ENCODE measurements around the gene EXD1. TPM values are rescaled to one million over a fixed set of nuclear protein-coding genes. Genes with fewer than 3 reads are reported as not detected.

The EXD1 gene
- polyA plus RNA-seq, 1 donor from 2014 or later, result not detected

GRCh38 chr15:41169086-41169485 is 61.5 kb downstream of the EXD1 start:
- Histone ChIP-seq H3K9me3 (ENCODE audit: low read length) (no peaks in the 10 kb centered on the region), H3K27ac (ENCODE audit: low read length) (no peak overlapping the region), H3K4me3 (ENCODE audit: low read length) (no peak overlapping the region), H3K4me2 (ENCODE audit: low read length) (no peak overlapping the region), H3K9ac (ENCODE audit: low read length) (no peak overlapping the region), H2AFZ (ENCODE audit: low read depth, low read length) (no peak overlapping the region), H3K9me2 (ENCODE audit: insufficient read depth, low read length) (no peaks in the 10 kb centered on the region), H3K36me3 (ENCODE audit: insufficient read depth, low read length) (no peaks in the 10 kb centered on the region), H4K20me1 (ENCODE audit: insufficient read depth) (no peaks in the 10 kb centered on the region), H3K79me2 (replicated peaks; ENCODE audit: insufficient read depth, low read length) (no peaks in the 10 kb centered on the region), H3K27me3 (ENCODE audit: insufficient read depth, low read depth, low read length) (no peaks in the 10 kb centered on the region), H3F3A (ENCODE audit: insufficient read depth, low read length, poor library complexity, severe bottlenecking) (no peaks in the 10 kb centered on the region)
- TF ChIP-seq EP300 (conservative IDR thresholded peaks at IDR 0.05; ENCODE audit: poor library complexity, severe bottlenecking) (no peak), RAD21 (conservative IDR thresholded peaks at IDR 0.05) (no peak), POLR2AphosphoS5 (IDR thresholded peaks at IDR 0.05) (no peak)
- TF ChIP-seq, protein P1, sequence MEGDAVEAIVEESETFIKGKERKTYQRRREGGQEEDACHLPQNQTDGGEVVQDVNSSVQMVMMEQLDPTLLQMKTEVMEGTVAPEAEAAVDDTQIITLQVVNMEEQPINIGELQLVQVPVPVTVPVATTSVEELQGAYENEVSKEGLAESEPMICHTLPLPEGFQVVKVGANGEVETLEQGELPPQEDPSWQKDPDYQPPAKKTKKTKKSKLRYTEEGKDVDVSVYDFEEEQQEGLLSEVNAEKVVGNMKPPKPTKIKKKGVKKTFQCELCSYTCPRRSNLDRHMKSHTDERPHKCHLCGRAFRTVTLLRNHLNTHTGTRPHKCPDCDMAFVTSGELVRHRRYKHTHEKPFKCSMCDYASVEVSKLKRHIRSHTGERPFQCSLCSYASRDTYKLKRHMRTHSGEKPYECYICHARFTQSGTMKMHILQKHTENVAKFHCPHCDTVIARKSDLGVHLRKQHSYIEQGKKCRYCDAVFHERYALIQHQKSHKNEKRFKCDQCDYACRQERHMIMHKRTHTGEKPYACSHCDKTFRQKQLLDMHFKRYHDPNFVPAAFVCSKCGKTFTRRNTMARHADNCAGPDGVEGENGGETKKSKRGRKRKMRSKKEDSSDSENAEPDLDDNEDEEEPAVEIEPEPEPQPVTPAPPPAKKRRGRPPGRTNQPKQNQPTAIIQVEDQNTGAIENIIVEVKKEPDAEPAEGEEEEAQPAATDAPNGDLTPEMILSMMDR (IDR thresholded peaks at IDR 0.05; ENCODE audit: poor library complexity, severe bottlenecking), result no peak

DNA sequence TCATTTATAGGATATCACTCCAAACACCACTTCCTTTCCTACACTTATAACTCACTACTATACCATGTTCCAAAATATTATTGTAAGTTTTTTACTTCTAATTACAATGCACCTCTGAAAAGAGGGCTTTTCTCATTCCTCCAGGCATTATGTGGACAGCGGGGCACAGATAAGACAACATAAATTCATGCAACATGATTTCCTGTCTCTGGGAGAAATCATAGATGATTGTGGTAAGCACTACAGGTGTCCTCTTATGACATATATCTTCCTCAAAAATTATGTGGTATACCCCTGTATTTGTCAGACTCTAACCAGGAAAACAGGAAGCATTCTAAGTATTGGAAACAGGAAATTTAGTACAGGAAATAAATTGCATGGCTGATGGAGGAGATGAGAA is 68.8 kb downstream of the EXD1 start:
- Histone ChIP-seq H4K20me1 (ENCODE audit: insufficient read depth) (no peaks in the 10 kb centered on the region), H3K4me3 (ENCODE audit: low read length) (no peak overlapping the region), H3K9me3 (ENCODE audit: low read length) (no peaks in the 10 kb centered on the region), H3K9me2 (ENCODE audit: insufficient read depth, low read length) (no peaks in the 10 kb centered on the region), H3K27me3 (ENCODE audit: insufficient read depth, low read depth, low read length) (no peaks in the 10 kb centered on the region), H3K27ac (ENCODE audit: low read length) (no peak overlapping the region), H3K36me3 (ENCODE audit: insufficient read depth, low read length) (no peaks in the 10 kb centered on the region), H3K79me2 (replicated peaks; ENCODE audit: insufficient read depth, low read length) (no peaks in the 10 kb centered on the region), H3F3A (ENCODE audit: insufficient read depth, low read length, poor library complexity, severe bottlenecking) (no peaks in the 10 kb centered on the region), H2AFZ (ENCODE audit: low read depth, low read length) (no peak overlapping the region), H3K9ac (ENCODE audit: low read length) (no peak overlapping the region), H3K4me2 (ENCODE audit: low read length) (no peak overlapping the region)
- no peak for TF ChIP-seq MXI1 (conservative IDR thresholded peaks at IDR 0.05; ENCODE audit: poor library complexity, severe bottlenecking)

- H4K20me1 ChIP-seq (ENCODE audit: insufficient read depth), result no peaks in the 10 kb centered on the region
- no peak overlapping the region for H2AFZ ChIP-seq (ENCODE audit: low read depth, low read length)
- H3F3A ChIP-seq (ENCODE audit: insufficient read depth, low read length, poor library complexity, severe bottlenecking), result no peaks in the 10 kb centered on the region
- TF ChIP-seq, protein P1 (IDR thresholded peaks at IDR 0.05; ENCODE audit: poor library complexity, severe bottlenecking), result no peak
- TF ChIP-seq TAF1 (IDR thresholded peaks at IDR 0.05; ENCODE audit: low read depth) (no peak), RAD21 (conservative IDR thresholded peaks at IDR 0.05) (no peak), EZH2 (IDR thresholded peaks at IDR 0.05; ENCODE audit: borderline replicate concordance, insufficient read depth, low read length, poor library complexity, severe bottlenecking) (no peak), SMC3 (conservative IDR thresholded peaks at IDR 0.05; ENCODE audit: poor library complexity) (no peak), MXI1 (conservative IDR thresholded peaks at IDR 0.05; ENCODE audit: poor library complexity, severe bottlenecking) (no peak), EP300 (conservative IDR thresholded peaks at IDR 0.05; ENCODE audit: poor library complexity, severe bottlenecking) (no peak), POLR2AphosphoS5 (IDR thresholded peaks at IDR 0.05) (no peak)
- TF ChIP-seq, protein P2, sequence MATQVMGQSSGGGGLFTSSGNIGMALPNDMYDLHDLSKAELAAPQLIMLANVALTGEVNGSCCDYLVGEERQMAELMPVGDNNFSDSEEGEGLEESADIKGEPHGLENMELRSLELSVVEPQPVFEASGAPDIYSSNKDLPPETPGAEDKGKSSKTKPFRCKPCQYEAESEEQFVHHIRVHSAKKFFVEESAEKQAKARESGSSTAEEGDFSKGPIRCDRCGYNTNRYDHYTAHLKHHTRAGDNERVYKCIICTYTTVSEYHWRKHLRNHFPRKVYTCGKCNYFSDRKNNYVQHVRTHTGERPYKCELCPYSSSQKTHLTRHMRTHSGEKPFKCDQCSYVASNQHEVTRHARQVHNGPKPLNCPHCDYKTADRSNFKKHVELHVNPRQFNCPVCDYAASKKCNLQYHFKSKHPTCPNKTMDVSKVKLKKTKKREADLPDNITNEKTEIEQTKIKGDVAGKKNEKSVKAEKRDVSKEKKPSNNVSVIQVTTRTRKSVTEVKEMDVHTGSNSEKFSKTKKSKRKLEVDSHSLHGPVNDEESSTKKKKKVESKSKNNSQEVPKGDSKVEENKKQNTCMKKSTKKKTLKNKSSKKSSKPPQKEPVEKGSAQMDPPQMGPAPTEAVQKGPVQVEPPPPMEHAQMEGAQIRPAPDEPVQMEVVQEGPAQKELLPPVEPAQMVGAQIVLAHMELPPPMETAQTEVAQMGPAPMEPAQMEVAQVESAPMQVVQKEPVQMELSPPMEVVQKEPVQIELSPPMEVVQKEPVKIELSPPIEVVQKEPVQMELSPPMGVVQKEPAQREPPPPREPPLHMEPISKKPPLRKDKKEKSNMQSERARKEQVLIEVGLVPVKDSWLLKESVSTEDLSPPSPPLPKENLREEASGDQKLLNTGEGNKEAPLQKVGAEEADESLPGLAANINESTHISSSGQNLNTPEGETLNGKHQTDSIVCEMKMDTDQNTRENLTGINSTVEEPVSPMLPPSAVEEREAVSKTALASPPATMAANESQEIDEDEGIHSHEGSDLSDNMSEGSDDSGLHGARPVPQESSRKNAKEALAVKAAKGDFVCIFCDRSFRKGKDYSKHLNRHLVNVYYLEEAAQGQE (IDR thresholded peaks at IDR 0.05; ENCODE audit: borderline replicate concordance), result no peak
- H3K9ac ChIP-seq (ENCODE audit: low read length), result no peak overlapping the region
- no peaks in the 10 kb centered on the region for H3K9me2 ChIP-seq (ENCODE audit: insufficient read depth, low read length)
- no peaks in the 10 kb centered on the region for H3K79me2 ChIP-seq (replicated peaks; ENCODE audit: insufficient read depth, low read length)
- H3K4me2 ChIP-seq (ENCODE audit: low read length), result no peak overlapping the region
- no peak overlapping the region for H3K27ac ChIP-seq (ENCODE audit: low read length)
- H3K9me3 ChIP-seq (ENCODE audit: low read length), result no peaks in the 10 kb centered on the region
- H3K36me3 ChIP-seq (ENCODE audit: insufficient read depth, low read length), result no peaks in the 10 kb centered on the region
- no peak overlapping the region for H3K4me3 ChIP-seq (ENCODE audit: low read length)
- H3K27me3 ChIP-seq (ENCODE audit: insufficient read depth, low read depth, low read length), result no peaks in the 10 kb centered on the region
These were observed 69.2 kb downstream of the EXD1 start for GRCh38 chr15:41161336-41161735.
